DND-41 (cell line): ENCODE data around the gene MARS2.

Source experiments
- ATAC-seq: fragments of 200-7000 bp; cut with Tn5 transposase; 3 replicates; pipeline ENCODE4 v1.9.1; 2021; ENCODE audit warnings: low read depth; ENCODE audit not compliant: insufficient read depth
- DNase-seq: peaks from one replicate; pipeline ENCODE4 v3.0.0-alpha.2; 2020
- H2AFZ ChIP-seq: 2 replicates; pipeline ENCODE4 v1.6.0; 2012; ENCODE audit warnings: low read depth, low read length
- H3K27ac ChIP-seq: 2 replicates; pipeline ENCODE4 v1.5.1; 2012; ENCODE audit warnings: low read length, inconsistent platforms
- H3K27me3 ChIP-seq: fragments of 200-600 bp; sonication (generic); 2 replicates; pipeline ENCODE4 v1.6.0; 2012; ENCODE audit warnings: low read length, mild to moderate bottlenecking, inconsistent platforms; ENCODE audit not compliant: insufficient read depth, poor library complexity
- H3K36me3 ChIP-seq: 2 replicates; pipeline ENCODE4 v1.5.1; 2012; ENCODE audit warnings: low read length, inconsistent platforms; ENCODE audit not compliant: insufficient read depth
- H3K4me1 ChIP-seq: 2 replicates; pipeline ENCODE4 v1.5.1; 2012; ENCODE audit warnings: mild to moderate bottlenecking, low read length; ENCODE audit not compliant: insufficient read depth
- H3K4me2 ChIP-seq: 2 replicates; pipeline ENCODE4 v1.6.0; 2012; ENCODE audit warnings: mild to moderate bottlenecking, moderate library complexity, low read length, inconsistent platforms; ENCODE audit not compliant: insufficient read depth
- H3K4me3 ChIP-seq, 2 experiments: fragments of 200-600 bp in 1 of 2; shearing (Covaris generic) in 1 of 2; 2 replicates each; pipeline ENCODE4 v1.5.1; 2012 to 2016; ENCODE audit warnings: inconsistent platforms in 2 of 2, low read length in 2 of 2, mild to moderate bottlenecking in 2 of 2, low read depth in 1 of 2, moderate library complexity in 1 of 2
- H3K79me2 ChIP-seq: 2 replicates; pipeline ENCODE4 v1.6.0; 2012; ENCODE audit warnings: low read length, inconsistent platforms; ENCODE audit not compliant: insufficient read depth
- H3K9ac ChIP-seq: 2 replicates; pipeline ENCODE4 v1.6.0; 2012; ENCODE audit warnings: low read depth, mild to moderate bottlenecking, inconsistent platforms, low read length, moderate library complexity
- H3K9me3 ChIP-seq: 2 replicates; pipeline ENCODE4 v1.5.1; 2012; ENCODE audit warnings: low read length, moderate library complexity, mild to moderate bottlenecking, inconsistent platforms; ENCODE audit not compliant: insufficient read depth, severe bottlenecking
- H4K20me1 ChIP-seq: 2 replicates; pipeline ENCODE4 v1.6.0; 2012; ENCODE audit warnings: low read length; ENCODE audit not compliant: insufficient read depth
- EZH2 ChIP-seq: IDR thresholded peaks from 3 replicates; pipeline ENCODE4 v1.6.1; 2012; ENCODE audit warnings: borderline replicate concordance, low read depth, mild to moderate bottlenecking, moderate library complexity, low read length, inconsistent platforms; ENCODE audit not compliant: severe bottlenecking
- TF ChIP-seq, protein P1 (sequence below): IDR thresholded peaks from 2 replicates; pipeline ENCODE4 v1.5.1; 2012; ENCODE audit warnings: borderline replicate concordance, low read length, moderate library complexity, mild to moderate bottlenecking; ENCODE audit not compliant: poor library complexity, severe bottlenecking; ENCODE audit errors: extremely low read depth

Gene MARS2

DNA sequence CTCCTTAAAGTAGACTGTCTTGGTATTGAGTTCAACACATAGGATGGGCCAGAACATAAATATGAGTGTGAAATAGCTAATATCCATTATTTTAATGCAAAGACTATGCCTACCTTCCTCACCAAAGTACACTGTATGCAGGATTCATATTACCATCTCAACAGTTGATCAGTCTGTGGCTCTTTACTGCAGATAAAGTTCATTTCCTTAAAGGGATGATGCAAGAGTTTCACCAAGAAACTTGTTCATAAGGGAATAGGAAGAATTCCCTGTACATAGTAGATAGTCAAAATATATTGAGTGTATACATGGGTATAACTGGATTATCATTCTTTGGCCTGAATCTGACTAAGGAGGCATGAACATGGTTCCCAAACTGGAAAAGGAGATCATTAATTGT lies 35.0 kb downstream of the MARS2 start:
- Histone ChIP-seq H4K20me1 (no peaks in the 10 kb centered on the region), H3K27ac (no peak overlapping the region), H3K9me3 (no peaks in the 10 kb centered on the region), H3K9ac (no peak overlapping the region), H3K36me3 (no peaks in the 10 kb centered on the region), H3K4me1 (no peaks in the 10 kb centered on the region), H3K4me3 (no peak overlapping the region), H2AFZ (no peak overlapping the region), H3K79me2 (no peaks in the 10 kb centered on the region), H3K27me3 (no peaks in the 10 kb centered on the region), H3K4me2 (no peak overlapping the region)
- TF ChIP-seq, protein P1, sequence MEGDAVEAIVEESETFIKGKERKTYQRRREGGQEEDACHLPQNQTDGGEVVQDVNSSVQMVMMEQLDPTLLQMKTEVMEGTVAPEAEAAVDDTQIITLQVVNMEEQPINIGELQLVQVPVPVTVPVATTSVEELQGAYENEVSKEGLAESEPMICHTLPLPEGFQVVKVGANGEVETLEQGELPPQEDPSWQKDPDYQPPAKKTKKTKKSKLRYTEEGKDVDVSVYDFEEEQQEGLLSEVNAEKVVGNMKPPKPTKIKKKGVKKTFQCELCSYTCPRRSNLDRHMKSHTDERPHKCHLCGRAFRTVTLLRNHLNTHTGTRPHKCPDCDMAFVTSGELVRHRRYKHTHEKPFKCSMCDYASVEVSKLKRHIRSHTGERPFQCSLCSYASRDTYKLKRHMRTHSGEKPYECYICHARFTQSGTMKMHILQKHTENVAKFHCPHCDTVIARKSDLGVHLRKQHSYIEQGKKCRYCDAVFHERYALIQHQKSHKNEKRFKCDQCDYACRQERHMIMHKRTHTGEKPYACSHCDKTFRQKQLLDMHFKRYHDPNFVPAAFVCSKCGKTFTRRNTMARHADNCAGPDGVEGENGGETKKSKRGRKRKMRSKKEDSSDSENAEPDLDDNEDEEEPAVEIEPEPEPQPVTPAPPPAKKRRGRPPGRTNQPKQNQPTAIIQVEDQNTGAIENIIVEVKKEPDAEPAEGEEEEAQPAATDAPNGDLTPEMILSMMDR = no peak
- no peak for TF ChIP-seq EZH2
- ATAC-seq (no peak), DNase-seq (no peak)
